T-helper 2 cell treated with Interferon-gamma antibody and Interleukin-4, amounts not matched to agents 5 μg/mL and 100 μg/mL, for 36 hours (primary cell): ENCODE measurements around the gene SAMHD1.

Source experiments
- DNase-seq: peaks from one replicate; pipeline ENCODE4 v3.0.0; 2021; ENCODE audit warnings: low spot score
- H3K27ac Mint-ChIP-seq: one replicate; pipeline ENCODE4 v1.8.0; 2021; ENCODE audit warnings: mild to moderate bottlenecking, mixed read lengths
- H3K27me3 Mint-ChIP-seq: one replicate; pipeline ENCODE4 v1.8.0; 2021; ENCODE audit warnings: low read depth, mixed read lengths
- H3K36me3 Mint-ChIP-seq: one replicate; pipeline ENCODE4 v1.8.0; 2021; ENCODE audit warnings: low read depth, mixed read lengths
- H3K4me1 Mint-ChIP-seq: one replicate; pipeline ENCODE4 v1.8.0; 2021; ENCODE audit warnings: low read depth, mixed read lengths
- H3K4me3 Mint-ChIP-seq: one replicate; pipeline ENCODE4 v1.8.0; 2022; ENCODE audit warnings: mild to moderate bottlenecking, moderate library complexity, mixed read lengths
- H3K9me3 Mint-ChIP-seq: one replicate; pipeline ENCODE4 v1.8.0; 2021; ENCODE audit warnings: mixed read lengths

Gene SAMHD1

GRCh38 chr20:36866164-36866563 lies 85.3 kb downstream of the SAMHD1 start:
- H3K9me3 Mint-ChIP-seq: no peaks in the 10 kb centered on the region
- peaks cover 6% of the 10 kb centered on the region for H3K4me1 Mint-ChIP-seq
- H3K27ac Mint-ChIP-seq: no peak overlapping the region
- no peak for DNase-seq
- peaks cover 37% of the 10 kb centered on the region for H3K27me3 Mint-ChIP-seq
- H3K36me3 Mint-ChIP-seq: no peaks in the 10 kb centered on the region
- no peak overlapping the region for H3K4me3 Mint-ChIP-seq

DNA sequence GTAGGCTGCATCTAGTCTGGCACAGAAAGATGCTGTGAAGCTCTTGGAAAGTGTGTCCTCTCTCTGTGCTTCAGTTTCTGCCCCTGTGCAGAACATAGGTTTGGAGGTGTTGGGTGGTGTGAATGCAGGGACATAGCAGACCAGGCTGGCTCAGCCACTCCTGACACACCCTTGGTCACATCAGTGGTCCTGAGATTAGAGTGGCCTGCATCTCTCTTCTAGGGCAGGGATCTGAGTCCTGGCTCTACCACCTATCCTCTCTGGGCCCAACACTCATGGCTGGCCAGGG lies 85.7 kb downstream of the SAMHD1 start:
- no peaks in the 10 kb centered on the region for H3K9me3 Mint-ChIP-seq
- no peak overlapping the region for H3K27ac Mint-ChIP-seq
- no peaks in the 10 kb centered on the region for H3K36me3 Mint-ChIP-seq
- H3K4me3 Mint-ChIP-seq: peak overlapping the region; percentile 25
- H3K27me3 Mint-ChIP-seq: peaks cover 37% of the 10 kb centered on the region
- peaks cover 6% of the 10 kb centered on the region for H3K4me1 Mint-ChIP-seq
- DNase-seq: no peak

GRCh38 chr20:36865076-36865860 lies 86.2 kb downstream of the SAMHD1 start:
- Mint-ChIP-seq H3K36me3 (no peaks in the 10 kb centered on the region), H3K27me3 (peaks cover 41% of the 10 kb centered on the region), H3K4me3 (peak overlapping the region; percentile 84), H3K27ac (peak overlapping the region; percentile 63), H3K4me1 (peaks cover 6% of the 10 kb centered on the region), H3K9me3 (no peaks in the 10 kb centered on the region)
- DNase-seq: no peak

GRCh38 chr20:36862857-36863668 lies 88.4 kb downstream of the SAMHD1 start:
- Mint-ChIP-seq H3K36me3 (no peaks in the 10 kb centered on the region), H3K27ac (no peak overlapping the region), H3K4me1 (peaks cover 6% of the 10 kb centered on the region), H3K4me3 (no peak overlapping the region), H3K27me3 (peaks cover 41% of the 10 kb centered on the region), H3K9me3 (no peaks in the 10 kb centered on the region)
- DNase-seq: no peak

- H3K27me3 Mint-ChIP-seq: peaks cover 40% of the 10 kb centered on the region
- H3K9me3 Mint-ChIP-seq: no peaks in the 10 kb centered on the region
- peaks cover 8% of the 10 kb centered on the region for H3K4me1 Mint-ChIP-seq
- no peak for DNase-seq
- H3K4me3 Mint-ChIP-seq: peak overlapping the region; percentile 35
- no peaks in the 10 kb centered on the region for H3K36me3 Mint-ChIP-seq
- H3K27ac Mint-ChIP-seq: no peak overlapping the region
Observed at GRCh38 chr20:36861875-36862801, 89.4 kb downstream of the SAMHD1 start.

GRCh38 chr20:36861625-36861874 lies 90.0 kb downstream of the SAMHD1 start:
- Mint-ChIP-seq H3K36me3 (no peaks in the 10 kb centered on the region), H3K27ac (no peak overlapping the region), H3K4me1 (peaks cover 14% of the 10 kb centered on the region), H3K9me3 (no peaks in the 10 kb centered on the region), H3K4me3 (peak overlapping the region; percentile 12), H3K27me3 (peaks cover 35% of the 10 kb centered on the region)
- DNase-seq: no peak

- Mint-ChIP-seq H3K4me1 (peaks cover 19% of the 10 kb centered on the region), H3K9me3 (no peaks in the 10 kb centered on the region), H3K36me3 (no peaks in the 10 kb centered on the region), H3K4me3 (peak overlapping the region; percentile 12), H3K27ac (no peak overlapping the region), H3K27me3 (peaks cover 29% of the 10 kb centered on the region)
- DNase-seq: no peak
Observed at GRCh38 chr20:36860811-36861624, 90.5 kb downstream of the SAMHD1 start.

- H3K9me3 Mint-ChIP-seq: no peaks in the 10 kb centered on the region
- H3K27me3 Mint-ChIP-seq: peaks cover 24% of the 10 kb centered on the region
- H3K27ac Mint-ChIP-seq: no peak overlapping the region
- no peak overlapping the region for H3K4me3 Mint-ChIP-seq
- H3K36me3 Mint-ChIP-seq: no peaks in the 10 kb centered on the region
- DNase-seq: no peak
- H3K4me1 Mint-ChIP-seq: peaks cover 21% of the 10 kb centered on the region
Observed at GRCh38 chr20:36860339-36860738, 91.2 kb downstream of the SAMHD1 start.

GRCh38 chr20:36859700-36860330 lies 91.7 kb downstream of the SAMHD1 start:
- Mint-ChIP-seq H3K36me3 (no peaks in the 10 kb centered on the region), H3K27ac (no peak overlapping the region), H3K4me1 (peaks cover 19% of the 10 kb centered on the region), H3K27me3 (peaks cover 18% of the 10 kb centered on the region), H3K9me3 (no peaks in the 10 kb centered on the region), H3K4me3 (no peak overlapping the region)
- no peak for DNase-seq

- Mint-ChIP-seq H3K27ac (no peak overlapping the region), H3K4me3 (no peak overlapping the region), H3K36me3 (no peaks in the 10 kb centered on the region), H3K27me3 (peaks cover 16% of the 10 kb centered on the region), H3K9me3 (no peaks in the 10 kb centered on the region), H3K4me1 (peaks cover 18% of the 10 kb centered on the region)
- no peak for DNase-seq
Observed at GRCh38 chr20:36859282-36859555, 92.3 kb downstream of the SAMHD1 start.

GRCh38 chr20:36856691-36857635 lies 94.5 kb downstream of the SAMHD1 start:
- peaks cover 11% of the 10 kb centered on the region for H3K27me3 Mint-ChIP-seq
- peaks cover 15% of the 10 kb centered on the region for H3K4me1 Mint-ChIP-seq
- peak overlapping the region; percentile 0 for H3K4me3 Mint-ChIP-seq
- no peaks in the 10 kb centered on the region for H3K9me3 Mint-ChIP-seq
- DNase-seq: peak; percentile 38
- no peaks in the 10 kb centered on the region for H3K36me3 Mint-ChIP-seq
- H3K27ac Mint-ChIP-seq: peak overlapping the region; percentile 33

DNA sequence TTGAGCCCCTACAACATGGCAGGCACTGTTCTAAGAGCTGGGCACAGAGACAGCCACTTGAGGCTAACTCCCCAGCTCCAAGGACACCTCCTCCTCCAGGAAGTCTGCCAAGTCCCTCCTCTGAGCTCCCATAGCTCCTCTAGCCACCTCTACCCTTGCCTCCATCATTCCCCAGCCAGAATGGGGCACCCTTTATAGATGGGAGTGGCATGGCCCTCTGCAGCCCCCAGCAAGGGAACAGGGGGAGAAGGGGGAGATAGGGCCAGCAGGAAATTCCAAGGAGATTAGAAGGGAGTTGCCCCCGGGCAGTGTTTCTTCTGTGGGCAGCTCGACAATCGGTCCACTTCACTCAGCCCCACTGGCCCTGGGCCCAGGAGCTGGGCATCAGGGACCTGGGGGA lies 95.3 kb downstream of the SAMHD1 start:
- Mint-ChIP-seq H3K4me3 (no peak overlapping the region), H3K9me3 (no peaks in the 10 kb centered on the region), H3K36me3 (no peaks in the 10 kb centered on the region), H3K4me1 (peaks cover 15% of the 10 kb centered on the region), H3K27ac (peak overlapping the region; percentile 33), H3K27me3 (peaks cover 5% of the 10 kb centered on the region)
- no peak for DNase-seq
